RPMI7951 (cell line): ENCODE results near the gene BIK. TPM values are rescaled to one million over a fixed set of nuclear protein-coding genes. Genes with fewer than 3 reads are reported as not detected.
"Not testable (repeated sequence)": the region's sequence is repeated elsewhere in the genome, so short reads cannot be mapped to it uniquely, and the experiment has no call there.

Experiments used
- DNase-seq: peaks from one replicate; pipeline ENCODE4 v3.0.0-alpha.2; 2012; ENCODE audit warnings: low read depth
- total RNA-seq: library from RNA; depleted of rRNA; stranded (reverse); fragments of >200 nt; shearing (Covaris generic); gene quantifications from 2 replicates; pipeline ENCODE4 v1.2.3, GENCODE V29; 2014

Gene BIK
- total RNA-seq, 1 experiment from 2014 or later, result not detected

- not testable (repeated sequence) for DNase-seq
Observed at GRCh38 chr22:43104056-43104625, 6.4 kb upstream of the BIK start.

- not testable (repeated sequence) for DNase-seq
Observed at GRCh38 chr22:43104950-43105349, 5.6 kb upstream of the BIK start.

DNA sequence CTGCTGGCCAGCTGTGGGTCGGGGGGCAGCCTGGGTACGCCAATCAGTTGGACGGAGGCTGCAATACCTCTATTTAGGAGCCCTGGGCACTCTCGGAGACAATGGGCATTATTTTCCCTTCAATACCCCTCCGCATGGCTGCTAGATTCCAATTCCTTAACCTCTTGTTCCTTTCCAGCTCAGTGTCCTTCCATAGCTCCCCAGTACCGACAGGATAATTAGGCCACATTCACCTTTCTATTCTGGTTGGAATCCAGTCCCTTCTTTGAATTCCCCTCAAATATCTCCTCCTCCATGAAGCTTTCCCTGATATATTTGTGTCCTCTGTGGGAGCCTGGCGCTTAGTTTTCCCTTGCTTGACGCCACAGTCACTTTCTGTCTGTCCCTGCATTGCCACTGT is 4.2 kb upstream of the BIK start:
- no peak for DNase-seq

- no peak for DNase-seq
Observed at GRCh38 chr22:43109511-43109910, 1.0 kb upstream of the BIK start.

GRCh38 chr22:43109921-43110443 is 568 bp upstream of the BIK start:
- no peak for DNase-seq

- DNase-seq, result no peak
Observed at GRCh38 chr22:43110927-43111623, 525 bp downstream of the BIK start.

- DNase-seq, result no peak
Observed at GRCh38 chr22:43113526-43114251, 3.1 kb downstream of the BIK start.

GRCh38 chr22:43114958-43115357 is 4.4 kb downstream of the BIK start:
- DNase-seq, result no peak

- no peak for DNase-seq
Observed at GRCh38 chr22:43116932-43117331, 6.4 kb downstream of the BIK start.

- DNase-seq, result no peak
Observed at GRCh38 chr22:43118024-43118849, 7.7 kb downstream of the BIK start.

- no peak for DNase-seq
Observed at GRCh38 chr22:43118953-43119458, 8.5 kb downstream of the BIK start.

DNA sequence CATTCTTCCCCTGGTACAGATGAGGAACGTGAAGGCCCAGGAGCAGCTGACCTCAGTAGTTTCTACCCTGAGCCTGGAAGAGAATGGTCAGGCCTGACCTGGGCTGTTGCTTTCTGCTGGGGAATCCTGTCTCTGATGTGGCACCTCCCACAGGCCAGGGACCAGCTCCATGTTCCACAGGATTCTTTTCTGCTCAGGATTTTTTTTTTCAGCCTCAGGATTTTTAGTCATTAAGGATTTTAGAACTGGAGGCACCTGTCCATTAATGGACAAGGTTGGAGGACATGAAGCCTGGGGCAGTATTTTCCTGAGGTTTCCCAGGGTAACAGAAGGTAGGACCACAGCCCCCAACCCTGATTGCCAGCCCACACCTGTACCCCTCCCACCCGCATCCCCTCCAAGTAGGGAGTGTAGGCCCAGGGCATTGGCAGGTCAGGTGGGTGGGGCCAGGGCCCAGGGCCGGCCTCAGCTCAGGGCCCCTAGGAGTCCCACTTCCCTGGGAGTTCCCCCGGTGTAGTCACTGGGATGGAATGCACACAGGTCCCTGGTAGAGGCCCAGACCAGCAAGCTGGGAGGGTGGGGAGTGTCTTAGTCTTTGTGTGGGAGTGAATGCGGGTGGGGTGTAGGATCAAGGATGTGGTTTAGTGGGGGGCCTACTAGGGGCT is 16.1 kb downstream of the BIK start:
- peak; percentile 71 for DNase-seq

GRCh38 chr22:43127166-43127908 is 16.8 kb downstream of the BIK start:
- no peak for DNase-seq

- DNase-seq, result no peak
Observed at GRCh38 chr22:43128116-43128515, 17.6 kb downstream of the BIK start.

DNA sequence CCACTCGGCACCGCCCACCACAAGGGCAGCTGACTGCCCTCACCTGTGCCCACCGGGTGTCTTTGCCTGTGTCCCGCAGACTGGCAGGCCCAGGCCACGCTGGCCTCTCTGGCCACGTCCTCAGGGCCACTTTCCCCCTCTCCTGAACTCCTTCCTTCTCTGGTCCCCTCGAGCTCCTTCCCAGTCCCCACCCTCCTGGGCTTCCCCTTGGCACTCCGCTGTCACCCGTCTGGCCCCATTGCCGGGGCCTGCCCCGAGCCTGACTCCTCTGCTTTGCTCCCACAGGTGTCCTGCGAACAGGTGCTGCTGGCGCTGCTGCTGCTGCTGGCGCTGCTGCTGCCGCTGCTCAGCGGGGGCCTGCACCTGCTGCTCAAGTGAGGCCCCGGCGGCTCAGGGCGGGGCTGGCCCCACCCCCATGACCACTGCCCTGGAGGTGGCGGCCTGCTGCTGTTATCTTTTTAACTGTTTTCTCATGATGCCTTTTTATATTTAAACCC is 18.4 kb downstream of the BIK start:
- no peak for DNase-seq

GRCh38 chr22:43129426-43130425 is 19.2 kb downstream of the BIK start:
- no peak for DNase-seq

GRCh38 chr22:43131773-43132501 is 21.4 kb downstream of the BIK start:
- DNase-seq, result no peak

DNA sequence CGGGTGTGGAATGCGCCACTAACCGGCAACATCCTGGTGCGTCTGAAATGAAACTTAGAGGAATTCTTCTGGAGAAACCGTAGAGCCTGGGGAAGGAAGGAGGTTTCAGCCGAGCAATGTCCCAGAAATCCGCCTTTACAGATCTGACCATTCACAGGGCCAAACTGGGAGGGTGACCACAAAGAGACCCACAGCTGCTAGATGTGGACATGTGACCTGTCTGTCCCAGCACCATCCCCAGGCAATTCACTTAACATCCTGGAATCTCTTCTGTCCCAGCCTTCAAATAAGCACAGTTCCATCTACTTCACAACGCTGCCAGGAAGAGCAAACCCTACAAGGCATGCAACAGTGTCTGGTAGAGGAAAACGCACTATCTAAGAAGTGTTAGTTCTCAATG is 22.9 kb downstream of the BIK start:
- peak; percentile 75 for DNase-seq
